ENCODE results near the gene WDR49. TPM values are rescaled to one million over a fixed set of nuclear protein-coding genes. Genes with fewer than 3 reads are reported as not detected.

WDR49 gene
- total RNA-seq, 4 donors from 2014 or later = 0.26 to 0.52 TPM; not detected in 2

- H3K4me3 ChIP-seq (ENCODE audit: low read depth, poor library complexity, severe bottlenecking) = no peak overlapping the region
- intact Hi-C loops (cut with DNase I; ENCODE audit: low total_unique reads) = no loop called here
- TF ChIP-seq CTCF (IDR thresholded peaks at IDR 0.05) (no peak), POLR2A (IDR thresholded peaks at IDR 0.05) (no peak)
- DNase-seq (ENCODE audit: low spot score in 2 of 2) = no peak
- WGBS, 2 donors = 74 to 85% methylated on average over 2 of the region's 2 CpGs
Observed at GRCh38 chr3:167450675-167451074, 203.1 kb downstream of the WDR49 start.

GRCh38 chr3:167450195-167450594 lies 203.5 kb downstream of the WDR49 start:
- intact Hi-C loops (cut with DNase I; ENCODE audit: low total_unique reads) = no loop called here
- TF ChIP-seq CTCF (IDR thresholded peaks at IDR 0.05) = no peak
- no peak for TF ChIP-seq POLR2A (IDR thresholded peaks at IDR 0.05)
- no peak overlapping the region for H3K4me3 ChIP-seq (ENCODE audit: low read depth, poor library complexity, severe bottlenecking)
- no peak for DNase-seq (ENCODE audit: low spot score in 2 of 2)
- 85 to 88% methylated on average over 5 of the region's 5 CpGs for WGBS, 2 donors

GRCh38 chr3:167445491-167445890 lies 208.3 kb downstream of the WDR49 start:
- intact Hi-C loops (cut with DNase I; ENCODE audit: low total_unique reads) = no loop called here
- H3K4me3 ChIP-seq (ENCODE audit: low read depth, poor library complexity, severe bottlenecking) = no peak overlapping the region
- TF ChIP-seq CTCF (IDR thresholded peaks at IDR 0.05) = no peak
- TF ChIP-seq POLR2A (IDR thresholded peaks at IDR 0.05) = no peak
- no peak for DNase-seq (ENCODE audit: low spot score in 2 of 2)

- WGBS, 2 donors = 43 to 49% methylated on average over 2 of the region's 2 CpGs
- intact Hi-C loops (cut with DNase I; ENCODE audit: low total_unique reads) = loop anchor here (5.0 kb wide), 1 partner anchor 504 kb away; no protein-coding TSS in a partner anchor
- no peak for DNase-seq (ENCODE audit: low spot score in 2 of 2)
- H3K4me3 ChIP-seq (ENCODE audit: low read depth, poor library complexity, severe bottlenecking) = no peak overlapping the region
- TF ChIP-seq CTCF (IDR thresholded peaks at IDR 0.05) (no peak), POLR2A (IDR thresholded peaks at IDR 0.05) (no peak)
Observed at GRCh38 chr3:167441256-167441655, 212.5 kb downstream of the WDR49 start.

- TF ChIP-seq CTCF (IDR thresholded peaks at IDR 0.05) = no peak
- no peak for TF ChIP-seq POLR2A (IDR thresholded peaks at IDR 0.05)
- 46 to 52% methylated on average over 2 of the region's 2 CpGs for WGBS, 2 donors
- intact Hi-C loops (cut with DNase I; ENCODE audit: low total_unique reads) = no loop called here
- no peak for DNase-seq (ENCODE audit: low spot score in 2 of 2)
- H3K4me3 ChIP-seq (ENCODE audit: low read depth, poor library complexity, severe bottlenecking) = no peak overlapping the region
Observed at GRCh38 chr3:167437428-167438139, 216.2 kb downstream of the WDR49 start.

Other genes starting within 250 kb of the WDR49 start
- not detected for gene SERPINI2, start 179.9 kb downstream of the WDR49 start, total RNA-seq
- 10 to 100 TPM; 39.6 to 63.5 (median 48.9) TPM for gene PDCD10, start 81.0 kb upstream of the WDR49 start, total RNA-seq
- gene SERPINI1, start 81.8 kb upstream of the WDR49 start, total RNA-seq = 1 to 10 TPM in 3 of 4 donors, under 1 TPM in 1; 0.42 to 6.2 (median 2.3) TPM

Data from lower leg skin (tissue), 4 donors.